GM18511 (cell line): ENCODE results near the gene TCF4.
A peak's percentile ranks its signal among the peaks of the same experiment; 100 is the strongest.

ENCODE experiments used
- ATAC-seq: cut with Tn5 transposase; IDR thresholded peaks from one replicate; pipeline ENCODE4 v1.9.1; 2021; ENCODE audit warnings: mild to moderate bottlenecking, moderate library complexity; ENCODE audit not compliant: unreplicated experiment

Gene TCF4

DNA sequence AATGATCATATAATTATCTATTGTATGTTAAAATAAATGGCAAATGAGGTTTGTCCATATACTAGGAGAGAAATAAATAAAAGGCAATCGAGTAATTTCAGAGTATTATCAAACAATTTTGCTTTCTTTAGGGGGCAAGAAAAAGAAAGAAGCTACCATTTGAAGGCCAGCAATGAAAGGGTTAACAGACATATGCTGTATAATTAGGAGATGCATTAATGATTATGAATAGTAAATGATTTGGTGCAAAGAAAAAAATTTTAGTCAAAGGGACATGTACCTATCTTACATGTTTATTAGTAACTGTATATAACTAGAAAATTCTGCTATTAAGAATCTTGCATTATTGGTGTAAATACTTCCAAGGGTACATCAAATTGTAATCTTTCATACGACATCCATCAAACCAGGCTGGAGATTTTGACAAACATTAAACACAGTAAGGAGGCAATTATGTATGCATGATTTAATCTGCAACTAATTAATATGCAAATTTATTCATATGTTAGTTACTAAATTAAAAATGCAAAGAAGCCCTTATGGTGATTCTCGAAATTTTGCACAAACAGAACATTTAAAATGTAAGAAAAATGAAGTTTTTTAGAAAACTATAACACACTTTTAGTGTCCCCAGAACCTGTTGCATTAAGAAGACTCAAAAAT is 251.4 kb downstream of the TCF4 start:
- no peak for ATAC-seq

GRCh38 chr18:55334875-55335274 is 253.1 kb downstream of the TCF4 start:
- ATAC-seq, result no peak

GRCh38 chr18:55331301-55331700 is 256.7 kb downstream of the TCF4 start:
- no peak for ATAC-seq

- peak; percentile 58 for ATAC-seq
Measured at GRCh38 chr18:55328301-55328700, 259.7 kb downstream of the TCF4 start.

DNA sequence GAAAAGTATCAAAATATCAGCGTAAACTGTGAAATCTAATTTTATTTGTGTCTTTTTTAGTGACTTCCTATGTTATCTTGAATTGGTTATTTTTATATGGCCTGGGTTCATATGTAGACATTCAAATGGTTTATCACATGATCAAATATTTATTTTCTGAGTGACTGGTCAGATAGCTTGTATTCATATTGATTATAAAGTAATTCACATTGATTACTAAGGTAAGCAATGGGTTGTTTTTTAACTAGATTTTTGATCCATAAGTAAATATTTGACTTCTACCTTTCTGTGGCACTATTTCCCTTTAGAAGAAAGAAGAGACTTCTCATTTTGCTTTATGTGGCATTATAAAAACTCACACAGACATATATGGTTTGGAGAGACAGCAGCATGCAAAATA is 260.5 kb downstream of the TCF4 start:
- no peak for ATAC-seq

- ATAC-seq, result no peak
Measured at GRCh38 chr18:55326134-55326533, 261.9 kb downstream of the TCF4 start.

- no peak for ATAC-seq
Measured at GRCh38 chr18:55324166-55324565, 263.8 kb downstream of the TCF4 start.

DNA sequence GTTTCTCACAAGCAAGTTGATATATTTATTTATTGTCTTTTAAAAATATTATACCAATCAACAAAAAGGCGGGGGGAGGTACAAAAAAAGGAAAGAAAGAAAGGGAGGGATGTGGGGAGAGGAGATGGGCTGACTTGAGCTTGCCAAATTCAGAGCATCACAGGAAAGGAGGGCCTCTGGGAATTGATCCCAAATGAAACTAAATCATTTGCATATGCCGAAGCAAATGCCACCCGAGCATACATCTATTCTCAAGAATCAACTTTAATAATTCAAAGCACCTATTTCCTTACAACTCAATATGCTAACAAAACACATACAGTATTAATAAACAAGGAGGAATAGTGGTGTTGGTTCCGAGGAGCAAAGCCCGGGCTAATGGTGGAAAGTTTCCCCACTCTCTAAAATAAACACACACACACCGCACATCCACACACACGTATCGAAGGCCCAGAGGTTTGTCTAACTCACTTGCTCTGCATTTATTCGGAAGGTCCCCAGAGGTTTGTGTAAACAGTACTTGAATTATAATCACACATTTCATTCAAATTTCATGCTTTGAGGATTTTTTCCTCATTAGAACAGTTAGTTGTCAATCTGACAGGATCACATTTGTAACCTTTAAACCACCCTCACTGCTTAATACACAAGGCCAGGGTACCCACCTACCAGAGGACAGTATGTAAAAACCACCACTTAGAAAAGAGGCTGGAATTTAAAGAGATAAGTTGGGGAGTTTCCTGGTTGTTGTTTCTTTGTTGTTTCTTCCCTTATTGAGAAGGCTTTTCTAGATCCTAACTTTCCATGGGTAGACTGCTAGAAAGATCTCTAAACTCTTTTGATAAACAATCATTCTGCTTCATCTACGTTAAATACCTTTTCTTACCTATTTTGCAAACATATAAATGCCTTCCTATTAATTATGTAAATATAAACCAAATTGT is 264.7 kb downstream of the TCF4 start:
- no peak for ATAC-seq

DNA sequence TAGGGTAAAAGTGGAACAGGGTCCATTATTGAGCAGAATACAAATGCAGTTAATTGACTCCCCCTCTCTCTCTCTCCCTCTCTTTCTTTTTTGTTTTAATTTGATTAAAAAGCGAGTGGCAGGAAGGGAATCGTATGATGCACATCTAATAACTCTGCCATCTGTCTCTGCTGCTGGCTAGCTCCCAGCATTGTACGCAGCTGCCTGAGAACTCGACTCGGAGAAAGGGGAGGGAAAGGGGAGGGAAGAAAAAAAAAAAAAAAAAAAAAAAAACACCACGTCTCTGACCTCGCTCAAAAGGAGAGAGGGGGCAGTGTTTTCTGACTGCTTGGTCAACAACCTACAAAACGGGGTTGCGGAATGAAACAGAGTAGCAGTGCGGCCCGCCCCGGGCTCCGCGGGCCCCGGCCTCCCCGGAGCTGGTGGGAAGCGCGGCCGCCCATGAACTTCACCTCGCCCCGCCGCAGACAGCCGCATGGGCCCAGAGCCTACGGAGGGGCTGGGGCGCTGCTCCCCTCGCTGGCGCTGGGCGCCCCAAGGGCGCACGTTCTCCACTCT is 265.7 kb downstream of the TCF4 start:
- ATAC-seq, result peak; percentile 69

DNA sequence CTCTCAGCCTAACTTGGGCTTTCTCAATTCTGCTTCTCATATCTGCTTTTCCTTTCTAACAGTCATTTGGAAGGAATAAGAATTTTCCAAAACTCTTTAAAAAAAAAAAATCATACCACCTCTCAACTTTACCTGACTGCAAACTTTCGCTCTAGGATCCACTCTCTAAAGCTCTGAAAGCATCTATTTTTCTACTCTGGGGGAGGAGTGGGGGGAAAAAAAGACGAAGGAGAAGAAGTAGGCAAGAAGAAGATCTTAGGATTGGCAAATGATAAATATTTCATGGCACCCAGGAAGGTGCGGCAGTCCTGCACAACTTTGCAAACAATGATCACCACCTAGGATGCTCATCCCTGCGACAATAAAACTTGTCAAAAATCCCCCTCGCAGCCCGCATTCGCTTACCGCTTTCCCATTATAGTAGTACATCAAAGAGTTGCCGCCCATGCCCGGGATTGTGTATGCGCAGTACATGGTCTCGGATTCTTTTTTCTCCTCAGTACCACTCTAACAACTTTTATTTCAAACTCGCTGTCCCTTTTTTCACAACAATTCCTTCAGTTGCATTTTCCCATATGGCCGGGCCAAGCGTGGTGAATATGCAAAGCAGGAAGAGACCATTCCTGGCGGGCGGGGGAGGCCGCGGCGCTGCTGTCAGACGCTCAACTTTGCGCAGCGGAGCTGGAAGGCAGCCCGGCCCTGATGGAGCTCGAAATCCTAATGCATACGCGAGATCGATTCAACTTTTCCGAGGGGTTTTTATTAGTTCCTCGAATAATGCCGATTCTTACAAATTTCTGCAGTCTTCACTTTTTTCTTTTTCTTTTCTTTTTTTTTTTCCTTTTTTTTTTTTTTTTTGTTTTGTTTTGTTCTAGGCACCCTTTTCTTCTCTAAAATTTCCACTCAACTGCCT is 266.5 kb downstream of the TCF4 start:
- ATAC-seq, result peak; percentile 73

- ATAC-seq, result no peak
Measured at GRCh38 chr18:55320424-55321264, 267.3 kb downstream of the TCF4 start.

DNA sequence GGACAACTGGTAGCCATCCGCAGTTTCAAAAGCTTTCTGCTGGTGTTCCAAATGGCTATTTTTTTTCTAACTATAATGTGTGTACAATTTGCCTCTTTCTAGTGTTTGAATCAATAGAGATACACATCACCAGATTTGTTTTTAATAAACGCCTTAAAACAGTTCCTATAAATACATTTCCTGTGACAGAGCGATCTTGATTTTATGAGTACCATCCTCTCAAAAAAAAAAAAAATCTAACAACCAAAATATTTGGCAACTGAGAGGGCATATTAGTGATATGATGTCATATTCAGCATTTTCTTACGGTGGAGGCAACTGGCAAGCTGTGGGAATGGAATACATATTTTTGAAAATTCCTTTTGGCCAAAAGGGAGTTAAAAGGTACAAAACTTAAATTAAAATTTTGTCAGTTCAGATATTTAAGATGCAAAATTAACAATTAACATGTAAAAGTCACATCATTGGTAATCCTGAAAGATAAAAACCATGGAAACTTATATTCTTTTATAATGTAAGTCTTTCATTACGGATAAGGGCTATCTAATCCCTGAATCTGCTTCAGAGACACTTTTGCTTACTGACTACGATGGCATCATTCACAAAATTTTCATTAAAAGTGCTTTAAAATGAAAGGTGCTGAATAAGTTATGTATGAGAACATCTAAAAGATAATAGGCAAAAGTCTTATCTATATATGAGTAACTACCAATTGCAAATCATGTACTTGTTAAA is 268.4 kb downstream of the TCF4 start:
- ATAC-seq, result no peak

DNA sequence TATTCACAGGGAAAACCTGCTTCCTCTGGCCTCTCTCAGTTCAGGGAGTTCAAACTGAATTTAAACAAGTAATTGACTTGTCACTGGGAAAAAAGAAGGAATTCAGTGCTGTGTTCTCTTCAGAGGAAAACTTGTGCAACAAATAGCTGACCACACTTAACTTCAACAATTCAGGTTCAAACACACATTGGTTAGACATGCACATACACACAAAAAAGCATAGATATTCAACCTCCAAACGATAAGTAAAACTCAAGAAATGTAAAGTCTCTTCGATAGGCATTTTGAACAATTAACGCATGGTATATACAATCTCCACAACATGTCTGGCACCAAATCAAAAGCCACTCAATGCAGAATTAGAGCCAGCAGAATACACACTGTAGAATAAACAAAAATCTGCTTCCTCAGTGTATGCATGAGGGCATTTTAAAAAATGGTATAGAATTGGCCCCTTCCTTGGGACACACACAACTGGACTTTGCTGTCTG is 269.0 kb downstream of the TCF4 start:
- ATAC-seq, result no peak

DNA sequence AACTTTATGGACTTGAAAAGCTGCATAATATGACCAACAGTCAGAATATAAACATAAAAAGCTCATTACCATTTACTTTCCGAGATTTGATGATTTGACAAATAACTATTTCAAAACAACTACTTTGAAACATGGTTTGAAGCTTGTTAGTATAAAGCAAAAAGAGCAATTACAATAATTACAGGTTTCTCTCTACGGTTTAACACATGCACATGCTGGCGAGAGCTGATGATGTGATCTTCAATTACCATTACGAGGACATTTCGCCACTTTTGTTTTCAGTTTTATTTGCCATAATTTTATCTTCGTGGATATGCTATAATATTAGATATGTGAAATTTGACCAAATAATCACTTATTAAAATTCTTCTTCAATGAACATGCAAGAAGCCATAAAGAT is 270.1 kb downstream of the TCF4 start:
- ATAC-seq, result no peak

DNA sequence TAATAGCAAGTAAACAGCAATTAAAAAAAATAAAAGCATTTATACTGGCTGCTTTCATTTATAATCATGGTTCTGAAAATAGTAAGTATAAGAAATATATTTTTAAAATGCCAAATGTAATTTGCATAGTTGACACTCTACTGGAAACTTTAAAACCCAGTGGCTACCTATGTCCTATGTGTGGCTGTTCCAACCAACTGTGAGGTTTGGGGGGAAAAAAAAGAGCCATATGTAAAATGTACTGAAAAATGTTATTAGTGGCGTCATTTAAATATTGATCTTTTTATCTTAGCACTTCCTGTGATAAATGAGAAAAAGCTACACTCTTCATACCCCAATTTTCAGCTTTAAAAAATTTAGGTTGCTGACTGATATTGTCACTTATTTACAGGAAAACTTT is 270.7 kb downstream of the TCF4 start:
- no peak for ATAC-seq

- ATAC-seq, result no peak
Measured at GRCh38 chr18:55316486-55317184, 271.4 kb downstream of the TCF4 start.

DNA sequence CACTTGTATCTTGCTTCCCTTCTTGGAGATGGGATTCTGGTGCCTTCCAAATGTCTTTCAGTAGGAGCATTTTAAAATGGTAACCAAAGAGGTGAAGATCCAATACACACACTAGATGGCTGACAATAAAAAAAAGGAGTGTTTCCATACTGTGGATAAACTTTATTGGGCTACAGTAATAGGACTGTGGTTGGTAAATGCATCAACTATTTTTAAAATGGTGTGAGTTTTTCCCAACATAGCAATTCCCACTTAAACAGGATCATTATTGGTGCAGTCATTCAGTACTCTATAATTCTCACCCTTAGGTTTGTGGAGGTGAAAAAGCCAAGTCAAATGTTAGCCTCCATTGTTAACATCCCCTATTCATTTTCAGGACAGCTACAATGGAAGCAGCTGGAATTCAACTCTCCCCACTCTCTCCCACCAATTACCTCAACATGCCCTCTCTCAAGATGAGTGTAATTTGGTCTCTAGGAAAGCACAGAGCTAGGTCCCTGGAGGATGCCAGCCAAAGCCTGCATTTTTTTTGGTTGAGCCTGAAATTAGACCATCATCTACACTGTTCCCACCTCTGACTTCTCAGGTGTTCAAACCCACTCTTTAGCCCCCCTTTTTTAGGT is 273.3 kb downstream of the TCF4 start:
- ATAC-seq, result no peak

DNA sequence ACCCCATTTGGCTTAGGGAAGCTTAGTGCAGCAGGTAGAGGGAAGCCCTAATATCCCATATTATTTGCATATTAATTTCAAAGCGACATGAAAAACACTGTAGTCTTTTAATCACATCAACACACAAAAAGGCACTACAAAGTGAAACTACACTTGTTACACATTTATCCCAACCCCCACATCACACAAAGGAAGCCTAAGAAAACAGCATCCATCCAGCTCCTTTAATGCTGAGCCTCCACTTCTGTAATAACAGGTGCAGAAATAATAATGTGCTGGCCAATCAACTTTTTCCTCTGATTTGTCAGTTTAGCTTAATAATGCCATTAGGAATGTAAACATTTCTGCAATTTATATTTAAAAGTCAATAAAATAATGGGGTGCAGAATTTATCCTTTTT is 274.0 kb downstream of the TCF4 start:
- no peak for ATAC-seq
